DMS153 treated with DMSO at 0.1 percent for 48 hours (cell line): ENCODE measurements around the gene RPL22L1.
"Not testable (repeated sequence)": the region's sequence is repeated elsewhere in the genome, so short reads cannot be mapped to it uniquely, and the experiment has no call there.

Experiments used
- DNase-seq: peaks from one replicate; lab custom pipeline; 2025; ENCODE audit not compliant: unreplicated experiment; lab: John Stamatoyannopoulos, UW

Gene RPL22L1

DNA sequence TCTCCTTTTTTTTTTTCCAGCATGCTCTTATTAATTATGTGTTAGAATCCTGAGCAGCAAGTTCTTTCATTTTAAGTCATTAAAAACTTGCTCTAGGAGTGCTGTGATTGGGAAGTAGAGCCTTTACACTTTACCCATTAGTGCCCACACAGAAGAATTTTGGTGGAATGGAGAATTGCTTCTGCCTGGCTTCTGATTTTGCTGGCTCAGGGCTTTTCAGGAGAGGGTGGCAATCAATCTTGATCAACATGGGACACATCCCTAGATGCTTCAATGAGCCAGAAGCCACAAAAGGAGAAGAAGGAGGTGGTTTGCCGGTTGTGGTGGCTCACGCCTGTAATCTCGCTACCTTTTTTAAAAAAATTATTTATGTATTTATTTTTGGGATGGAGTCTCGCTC lies 39.4 kb downstream of the RPL22L1 start:
- no peak for DNase-seq

DNA sequence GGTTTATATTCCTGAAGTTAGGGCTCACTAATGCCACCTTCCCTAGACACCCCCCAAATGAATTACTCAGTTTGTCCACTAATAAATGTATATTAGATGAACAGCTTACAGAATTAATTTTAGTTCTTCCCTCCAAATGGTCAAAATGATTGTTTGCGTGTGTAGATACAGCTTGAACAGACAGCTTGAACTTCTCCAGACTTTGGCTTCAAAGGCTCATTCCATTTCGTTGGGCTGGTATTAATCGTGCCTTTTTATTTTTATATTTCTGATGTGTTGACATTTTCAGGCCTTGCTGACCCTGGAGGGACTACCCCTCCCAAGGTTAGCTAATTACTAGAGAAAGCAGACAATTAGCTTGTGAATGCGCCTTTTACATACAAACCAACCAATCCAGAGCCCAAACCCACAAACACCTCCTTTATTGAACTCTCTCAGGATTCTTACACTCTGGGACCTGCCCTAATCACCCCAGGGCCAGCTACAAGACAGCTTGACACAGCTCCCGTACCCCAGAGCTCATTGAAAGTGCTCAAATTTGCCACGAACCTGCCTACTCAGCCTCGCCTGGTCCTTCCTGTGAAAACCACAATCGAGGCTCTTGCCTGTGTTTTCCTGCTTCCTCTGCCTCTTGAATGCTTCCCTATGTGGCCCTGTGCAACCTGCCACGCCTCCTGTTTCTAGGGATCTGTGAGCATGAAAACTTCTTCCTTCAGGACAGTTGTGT lies 40.3 kb downstream of the RPL22L1 start:
- DNase-seq, result no peak

DNA sequence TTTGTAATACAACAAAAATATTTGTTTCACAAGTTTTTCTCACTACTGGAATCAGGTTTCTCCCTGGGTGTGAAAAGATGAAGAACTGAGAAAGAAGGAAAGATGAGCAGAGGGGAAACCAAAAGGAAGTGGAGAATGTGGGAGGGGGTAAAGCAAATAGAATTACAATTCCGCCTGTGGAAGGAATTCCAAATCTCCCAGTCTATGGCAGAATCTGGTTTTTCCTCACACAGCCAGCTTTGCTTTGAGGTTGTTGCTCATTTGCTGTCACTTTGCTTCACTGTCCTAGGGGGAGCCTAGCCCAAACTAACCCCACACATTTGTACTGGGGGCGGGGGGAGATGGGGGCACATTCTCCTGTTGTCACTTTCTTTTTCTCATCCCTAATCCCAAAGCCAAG lies 43.9 kb downstream of the RPL22L1 start:
- DNase-seq, result no peak

DNA sequence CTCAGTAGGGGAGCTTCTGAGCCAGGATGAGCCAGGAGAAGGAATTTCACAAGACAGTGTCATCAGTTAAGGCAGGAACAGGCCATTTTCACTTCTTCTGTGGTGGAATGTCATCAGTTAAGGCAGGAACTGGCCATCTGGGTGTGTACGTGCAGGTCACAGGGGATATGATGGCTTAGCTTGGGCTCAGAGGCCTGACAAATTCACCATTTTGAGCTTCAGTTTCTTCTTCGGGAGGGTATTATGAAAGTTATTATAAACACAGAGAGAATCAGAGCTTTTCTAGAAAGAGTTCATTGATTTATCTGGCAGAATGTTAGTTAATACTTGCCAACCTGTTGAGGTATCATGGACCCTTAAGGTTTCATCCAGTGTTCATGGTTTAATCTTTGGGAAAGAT lies 46.4 kb downstream of the RPL22L1 start:
- not testable (repeated sequence) for DNase-seq

DNA sequence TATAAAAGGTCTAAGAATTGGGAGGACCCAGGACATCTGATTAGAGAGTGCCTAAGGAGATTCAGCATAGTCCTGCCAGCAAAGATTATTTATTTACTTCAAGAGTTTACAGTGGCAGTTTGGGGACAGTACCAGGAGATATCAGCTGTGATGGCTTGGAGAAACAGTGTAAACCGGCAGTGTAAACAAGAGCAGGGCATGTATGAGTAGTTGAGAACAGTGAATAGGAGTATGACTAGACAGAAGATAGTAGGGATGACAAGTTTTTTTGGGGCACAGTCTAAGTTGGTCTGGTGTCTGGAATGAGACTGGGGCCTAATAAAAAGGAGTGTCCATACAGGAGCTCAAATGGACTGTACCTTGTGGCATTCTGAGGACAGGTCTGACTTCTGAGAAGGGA lies 51.7 kb downstream of the RPL22L1 start:
- DNase-seq, result not testable (repeated sequence)

DNA sequence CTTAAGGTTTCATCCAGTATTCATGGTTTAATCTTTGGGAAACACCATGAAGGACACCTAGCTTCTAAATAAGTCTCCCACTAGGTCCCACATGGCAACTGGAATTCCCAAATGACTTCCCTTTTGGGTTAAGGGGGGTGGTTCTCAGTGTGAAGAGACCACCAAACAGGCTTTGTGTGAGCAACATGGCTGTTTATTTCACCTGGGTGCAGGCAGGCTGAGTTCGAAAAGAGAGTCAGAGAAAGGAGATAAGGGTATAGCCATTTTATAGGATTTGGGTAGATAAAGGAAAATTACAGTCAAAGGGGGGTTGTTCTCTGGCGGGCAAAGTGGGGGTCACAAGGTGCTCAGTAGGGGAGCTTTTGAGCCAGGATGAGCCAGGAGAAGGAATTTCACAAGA lies 52.5 kb downstream of the RPL22L1 start:
- DNase-seq, result not testable (repeated sequence)

DNA sequence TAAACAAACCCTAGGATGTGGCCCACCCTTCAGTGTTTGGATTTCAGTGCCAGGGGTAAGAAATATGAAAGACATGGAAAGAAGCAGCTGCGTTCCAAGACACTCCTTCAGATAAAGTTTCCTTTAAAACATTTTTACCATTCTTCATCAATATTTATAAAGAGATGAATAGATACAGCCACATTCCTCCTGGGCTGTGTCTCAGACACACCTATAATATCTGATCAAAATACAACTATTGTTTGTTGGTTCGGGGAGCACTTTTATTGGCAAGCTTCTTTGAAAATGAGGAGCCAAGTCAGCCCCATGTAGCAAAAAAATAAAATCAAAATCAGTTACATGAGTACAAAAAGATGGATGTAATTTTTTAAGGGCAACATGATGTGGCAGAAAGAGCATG lies 53.2 kb downstream of the RPL22L1 start:
- DNase-seq, result no peak

DNA sequence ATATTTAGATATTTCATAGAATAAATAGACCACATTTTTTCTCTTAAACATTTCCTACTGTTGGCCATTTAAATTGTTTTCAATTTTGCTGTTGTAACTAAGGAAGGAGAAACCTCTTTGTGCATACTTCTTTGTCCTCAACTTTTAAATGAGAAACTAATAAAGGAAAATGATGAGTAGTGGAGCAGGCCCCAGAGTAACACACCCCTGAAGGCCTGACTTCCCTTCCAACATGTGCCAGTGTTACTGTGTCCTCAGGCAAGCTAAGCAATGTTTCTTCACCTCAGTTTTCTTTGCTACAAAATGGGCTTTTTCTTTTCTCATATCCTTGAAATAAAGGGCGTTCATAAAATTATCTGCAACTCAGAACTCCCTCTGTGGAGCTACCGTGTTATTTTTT lies 53.7 kb downstream of the RPL22L1 start:
- no peak for DNase-seq

DNA sequence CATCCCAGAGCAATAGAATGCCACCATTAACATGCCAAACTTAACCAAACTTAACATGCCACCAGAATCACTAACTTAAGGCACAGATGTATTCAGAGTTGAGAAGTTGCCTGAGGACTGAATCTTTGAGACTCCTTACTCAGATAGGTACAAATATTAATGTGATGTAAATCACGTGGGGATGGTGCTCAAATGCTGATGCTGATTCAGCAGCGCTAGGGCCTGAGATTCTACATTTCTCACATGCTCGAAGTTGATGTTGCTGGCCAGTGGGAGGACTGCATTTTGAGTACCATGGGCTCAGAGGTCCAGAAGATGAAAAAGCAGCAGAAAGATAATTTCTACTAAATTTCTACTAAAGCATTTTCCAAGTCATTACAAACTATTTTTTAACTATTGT lies 54.1 kb downstream of the RPL22L1 start:
- DNase-seq, result no peak

DNA sequence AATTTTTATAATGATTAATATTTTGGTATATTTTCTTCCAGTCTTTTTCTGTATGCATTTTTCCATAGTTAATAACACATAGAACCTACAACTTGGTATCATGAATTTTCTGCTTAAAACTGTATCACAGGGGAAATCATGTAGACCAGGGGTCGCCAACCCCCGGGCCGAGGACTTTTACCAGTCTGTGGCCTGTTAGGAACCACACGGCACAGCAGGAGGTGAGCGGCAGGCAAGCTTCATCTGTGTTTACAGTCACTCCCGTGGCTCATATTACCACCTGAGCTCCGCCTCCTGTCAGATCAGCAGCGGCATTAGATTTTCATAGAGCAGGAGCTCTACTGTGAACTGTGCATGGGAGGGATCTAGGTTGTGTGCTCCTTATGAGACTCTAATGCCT lies 54.7 kb downstream of the RPL22L1 start:
- DNase-seq, result peak; percentile 33
